ENCODE measurements around the gene KCNQ1. TPM values are rescaled to one million over a fixed set of nuclear protein-coding genes. Genes with fewer than 3 reads are reported as not detected.

Gene KCNQ1
- total RNA-seq, 6 donors from 2014 or later = 18.0 to 45.4 (median 32.7) TPM

- Histone ChIP-seq H3K9me3 (no peaks in the 10 kb centered on the region), H3K27ac (no peak overlapping the region), H3K27me3 (no peaks in the 10 kb centered on the region), H3K36me3 (peaks cover 0 to 4% (median 0%) of the 10 kb centered on the region in 4 donors), H3K4me1 (no peaks in the 10 kb centered on the region), H3K4me3 (no peak overlapping the region)
- peak; percentile 15 to 50 for DNase-seq
- no peak for ATAC-seq (ENCODE audit: low FRiP score in 2 of 2)
- TF ChIP-seq EP300 (IDR thresholded peaks at IDR 0.05) (no peak), CTCF (IDR thresholded peaks at IDR 0.05) (no peak), POLR2AphosphoS5 (IDR thresholded peaks at IDR 0.05) (no peak), POLR2A (IDR thresholded peaks at IDR 0.05) (no peak)
- WGBS, 2 donors = 94 to 95% methylated on average over 3 to 9 of the region's 12 CpGs
Observed at GRCh38 chr11:2771758-2772466, 327.1 kb downstream of the KCNQ1 start.

- TF ChIP-seq CTCF (IDR thresholded peaks at IDR 0.05) (no peak), EP300 (IDR thresholded peaks at IDR 0.05) (no peak), POLR2A (IDR thresholded peaks at IDR 0.05) (no peak), POLR2AphosphoS5 (IDR thresholded peaks at IDR 0.05) (no peak)
- H3K9me3 ChIP-seq = no peaks in the 10 kb centered on the region
- H3K4me1 ChIP-seq = peaks cover 0 to 1% (median 0%) of the 10 kb centered on the region in 4 donors
- 76 to 86% methylated on average over 4 to 7 of the region's 7 CpGs for WGBS, 2 donors
- H3K36me3 ChIP-seq = peaks cover 0 to 4% (median 0%) of the 10 kb centered on the region in 4 donors
- ATAC-seq (ENCODE audit: low FRiP score in 2 of 2) (no peak), DNase-seq (peak in 1 of 2 donors; percentile 10)
- no peaks in the 10 kb centered on the region for H3K27me3 ChIP-seq
- no peak overlapping the region for H3K27ac ChIP-seq
- no peak overlapping the region for H3K4me3 ChIP-seq
Observed at GRCh38 chr11:2772544-2773031, 327.8 kb downstream of the KCNQ1 start.

GRCh38 chr11:2774173-2775082 lies 329.6 kb downstream of the KCNQ1 start:
- H3K27ac ChIP-seq = no peak overlapping the region
- TF ChIP-seq CTCF (IDR thresholded peaks at IDR 0.05) (no peak), POLR2A (IDR thresholded peaks at IDR 0.05) (no peak), EP300 (IDR thresholded peaks at IDR 0.05) (no peak), POLR2AphosphoS5 (IDR thresholded peaks at IDR 0.05) (no peak)
- ATAC-seq (ENCODE audit: low FRiP score in 2 of 2) = no peak
- H3K27me3 ChIP-seq = no peaks in the 10 kb centered on the region
- H3K4me3 ChIP-seq = no peak overlapping the region
- peaks cover 0 to 4% (median 0%) of the 10 kb centered on the region in 4 donors for H3K36me3 ChIP-seq
- H3K9me3 ChIP-seq = no peaks in the 10 kb centered on the region
- H3K4me1 ChIP-seq = peaks cover 15 to 19% (median 17%) of the 10 kb centered on the region in 4 donors
- WGBS, 2 donors = 93% methylated on average over 9 to 13 of the region's 13 CpGs
- peak in 1 of 2 donors; percentile 11 for DNase-seq

GRCh38 chr11:2775083-2775625 lies 330.3 kb downstream of the KCNQ1 start:
- peaks cover 22 to 27% (median 24%) of the 10 kb centered on the region in 4 donors for H3K4me1 ChIP-seq
- TF ChIP-seq POLR2A (IDR thresholded peaks at IDR 0.05) = no peak
- no peak for TF ChIP-seq EP300 (IDR thresholded peaks at IDR 0.05)
- TF ChIP-seq POLR2AphosphoS5 (IDR thresholded peaks at IDR 0.05) = no peak
- TF ChIP-seq CTCF (IDR thresholded peaks at IDR 0.05) = no peak
- H3K9me3 ChIP-seq = no peaks in the 10 kb centered on the region
- 91% methylated on average over 5 of the region's 5 CpGs; no CpG with 5 or more reads in 1 of the 2 donors for WGBS, 2 donors
- H3K4me3 ChIP-seq = no peak overlapping the region
- H3K27me3 ChIP-seq = no peaks in the 10 kb centered on the region
- H3K36me3 ChIP-seq = peaks cover 0 to 4% (median 0%) of the 10 kb centered on the region in 4 donors
- H3K27ac ChIP-seq = no peak overlapping the region
- ATAC-seq (ENCODE audit: low FRiP score in 2 of 2) (no peak), DNase-seq (peak in 1 of 2 donors; percentile 15)

Measured in upper lobe of left lung (tissue), 6 donors.